Ovary (tissue), 3 donors: ENCODE data around the gene PTPRG.

Experiments used
- POLR2A ChIP-seq: fragments of 450-650 bp; IDR thresholded peaks from one replicate; pipeline ENCODE4 v1.6.1; 2017; ENCODE audit warnings: antibody characterized with exemption, mild to moderate bottlenecking, moderate library complexity
- TF ChIP-seq, protein P1 (sequence below), 3 donors: fragments of 450-650 bp in 2 of 3; fragments of 200-600 bp in 1 of 3; IDR thresholded peaks; one replicate each; pipeline versions ENCODE4 v1.5.1 to v1.8.0; 2016 to 2022; ENCODE audit warnings: antibody characterized with exemption in 3 of 3, mild to moderate bottlenecking in 1 of 3
- donor health status: DM: no; HTN: no; CAD: no.

GRCh38 chr3:61769266-61769990 is 208.1 kb downstream of the PTPRG start:
- TF ChIP-seq, protein P1, sequence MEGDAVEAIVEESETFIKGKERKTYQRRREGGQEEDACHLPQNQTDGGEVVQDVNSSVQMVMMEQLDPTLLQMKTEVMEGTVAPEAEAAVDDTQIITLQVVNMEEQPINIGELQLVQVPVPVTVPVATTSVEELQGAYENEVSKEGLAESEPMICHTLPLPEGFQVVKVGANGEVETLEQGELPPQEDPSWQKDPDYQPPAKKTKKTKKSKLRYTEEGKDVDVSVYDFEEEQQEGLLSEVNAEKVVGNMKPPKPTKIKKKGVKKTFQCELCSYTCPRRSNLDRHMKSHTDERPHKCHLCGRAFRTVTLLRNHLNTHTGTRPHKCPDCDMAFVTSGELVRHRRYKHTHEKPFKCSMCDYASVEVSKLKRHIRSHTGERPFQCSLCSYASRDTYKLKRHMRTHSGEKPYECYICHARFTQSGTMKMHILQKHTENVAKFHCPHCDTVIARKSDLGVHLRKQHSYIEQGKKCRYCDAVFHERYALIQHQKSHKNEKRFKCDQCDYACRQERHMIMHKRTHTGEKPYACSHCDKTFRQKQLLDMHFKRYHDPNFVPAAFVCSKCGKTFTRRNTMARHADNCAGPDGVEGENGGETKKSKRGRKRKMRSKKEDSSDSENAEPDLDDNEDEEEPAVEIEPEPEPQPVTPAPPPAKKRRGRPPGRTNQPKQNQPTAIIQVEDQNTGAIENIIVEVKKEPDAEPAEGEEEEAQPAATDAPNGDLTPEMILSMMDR (IDR thresholded peaks at IDR 0.05) = no peak
- TF ChIP-seq POLR2A = no peak
